Cardiac fibroblast (primary cell): Measurements from ENCODE around the gene IYD.

Source experiments
- DNase-seq, 2 donors: peaks; one replicate each; pipeline versions ENCODE4 v3.0.0 to v3.0.0-alpha.2; 2010; ENCODE audit warnings: low read depth in 2 of 2
- H3K4me3 ChIP-seq, 2 donors: replicated peaks in 1 of 2; 1 replicate in 1 of 2; 2 replicates in 1 of 2; pipeline ENCODE4 v1.5.1; 2011; ENCODE audit warnings: low read depth in 2 of 2, low read length in 2 of 2, mild to moderate bottlenecking in 2 of 2, moderate library complexity in 1 of 2
- CTCF ChIP-seq: IDR thresholded peaks from one replicate; pipeline ENCODE4 v1.5.1; 2011; ENCODE audit warnings: low read depth, mild to moderate bottlenecking, low read length, inconsistent platforms

The IYD gene, protein sequence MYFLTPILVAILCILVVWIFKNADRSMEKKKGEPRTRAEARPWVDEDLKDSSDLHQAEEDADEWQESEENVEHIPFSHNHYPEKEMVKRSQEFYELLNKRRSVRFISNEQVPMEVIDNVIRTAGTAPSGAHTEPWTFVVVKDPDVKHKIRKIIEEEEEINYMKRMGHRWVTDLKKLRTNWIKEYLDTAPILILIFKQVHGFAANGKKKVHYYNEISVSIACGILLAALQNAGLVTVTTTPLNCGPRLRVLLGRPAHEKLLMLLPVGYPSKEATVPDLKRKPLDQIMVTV

DNA sequence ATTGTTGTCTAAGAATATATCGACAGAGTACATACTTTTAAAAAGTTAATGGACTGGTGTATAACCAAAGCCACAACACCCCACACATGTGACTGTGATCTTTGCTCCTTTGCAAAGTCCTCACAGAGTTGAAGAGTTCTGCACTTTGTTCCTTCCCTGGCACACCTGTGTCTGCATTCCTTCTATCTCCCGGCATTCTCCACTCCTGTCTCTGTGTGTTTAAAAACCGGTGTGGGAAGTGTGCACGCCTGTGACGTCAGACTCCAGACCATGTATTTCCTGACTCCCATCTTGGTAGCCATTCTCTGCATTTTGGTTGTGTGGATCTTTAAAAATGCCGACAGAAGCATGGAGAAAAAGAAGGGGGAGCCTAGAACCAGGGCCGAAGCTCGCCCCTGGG, at the start of gene IYD:
IYD (plus strand) TSS at position 251 of the 400 bp plus-strand sequence; CDS start at position 271, 20 bp downstream.
- no peak within 1 kb of the TSS for H3K4me3 ChIP-seq
- TF ChIP-seq CTCF: no peak
- DNase-seq: no peak

GRCh38 chr6:150319924-150320323, 48.9 kb upstream of the IYD start:
- no peak for DNase-seq
- H3K4me3 ChIP-seq: no peak overlapping the region
- TF ChIP-seq CTCF: no peak

DNA sequence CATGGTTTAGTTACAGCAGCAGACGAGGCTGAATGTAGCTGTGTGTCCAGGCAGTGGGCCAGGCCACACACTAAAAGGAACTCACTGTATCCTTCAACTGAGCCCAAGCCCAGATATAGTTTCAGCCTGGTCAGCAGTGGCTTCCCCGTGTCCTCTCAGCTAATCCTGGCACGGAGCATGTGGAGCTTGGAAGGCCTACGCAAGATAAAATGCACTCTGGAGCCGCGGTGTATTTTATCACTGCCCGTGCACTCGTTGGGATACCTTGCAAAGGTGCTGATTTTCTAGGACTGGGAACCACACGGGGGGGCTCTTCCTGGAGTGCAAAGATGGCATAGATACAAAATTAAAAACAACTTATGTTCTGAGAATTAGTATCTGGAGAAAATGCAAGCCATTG, 48.4 kb upstream of the IYD start:
- H3K4me3 ChIP-seq: no peak overlapping the region
- peak in 1 of 2 donors; percentile 70 for DNase-seq
- TF ChIP-seq CTCF: no peak

GRCh38 chr6:150322466-150322871, 46.3 kb upstream of the IYD start:
- peak in 1 of 2 donors; percentile 12 for DNase-seq
- H3K4me3 ChIP-seq: no peak overlapping the region
- TF ChIP-seq CTCF: no peak

DNA sequence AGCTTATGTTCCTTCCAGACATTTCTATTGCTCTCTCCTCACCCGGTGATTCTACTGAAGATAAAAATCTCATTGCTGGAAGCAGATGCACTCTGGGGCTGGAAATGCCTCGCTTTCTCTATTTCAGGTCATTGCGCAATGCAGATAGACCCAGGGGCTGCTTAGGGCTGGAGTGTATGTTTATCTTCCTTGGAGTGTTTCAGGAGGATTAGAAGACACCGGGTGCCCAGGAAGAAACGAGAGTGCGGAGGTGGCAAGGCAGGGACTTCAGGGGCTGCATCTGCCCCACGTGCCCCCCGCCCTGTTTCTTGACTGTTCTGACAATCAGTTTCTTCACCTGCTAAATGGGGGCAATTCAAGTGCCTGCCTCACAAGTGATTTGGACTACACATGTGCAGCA, 45.6 kb upstream of the IYD start:
- DNase-seq: no peak
- no peak for TF ChIP-seq CTCF
- H3K4me3 ChIP-seq: no peak overlapping the region

- no peak for DNase-seq
- no peak overlapping the region for H3K4me3 ChIP-seq
These were observed 44.8 kb upstream of the IYD start for GRCh38 chr6:150324044-150324443.

More at GRCh38 chr6:150324044-150324443, 44.8 kb upstream of the IYD start:
- no peak for TF ChIP-seq CTCF
